ENCODE measurements around the gene CNOT11.

The CNOT11 gene

DNA sequence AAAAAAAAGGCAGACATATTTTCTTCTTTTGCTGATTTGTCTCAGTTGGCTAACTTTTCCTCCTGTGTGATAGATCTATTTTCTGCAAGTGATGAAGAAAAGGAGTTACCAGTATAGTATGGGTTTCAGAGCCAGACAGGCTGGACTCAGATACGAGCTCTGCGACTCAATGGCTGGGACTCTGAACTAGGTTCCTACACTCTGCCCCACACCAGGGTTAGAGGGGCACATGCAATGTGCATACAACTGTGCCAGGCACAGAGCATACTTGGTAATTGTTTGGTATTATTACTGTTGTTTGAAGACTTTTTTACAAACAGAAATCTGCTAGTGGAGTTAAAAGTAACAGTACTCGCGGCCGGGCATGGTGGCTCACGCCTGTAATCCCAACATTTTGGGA is 34.0 kb downstream of the CNOT11 start:
- TF ChIP-seq CTCF (IDR thresholded peaks at IDR 0.05; ENCODE audit: borderline replicate concordance, insufficient read depth, low read depth, low read length): no peak
- no peak overlapping the region for H3K4me3 ChIP-seq (ENCODE audit: low read depth, low read length)

DNA sequence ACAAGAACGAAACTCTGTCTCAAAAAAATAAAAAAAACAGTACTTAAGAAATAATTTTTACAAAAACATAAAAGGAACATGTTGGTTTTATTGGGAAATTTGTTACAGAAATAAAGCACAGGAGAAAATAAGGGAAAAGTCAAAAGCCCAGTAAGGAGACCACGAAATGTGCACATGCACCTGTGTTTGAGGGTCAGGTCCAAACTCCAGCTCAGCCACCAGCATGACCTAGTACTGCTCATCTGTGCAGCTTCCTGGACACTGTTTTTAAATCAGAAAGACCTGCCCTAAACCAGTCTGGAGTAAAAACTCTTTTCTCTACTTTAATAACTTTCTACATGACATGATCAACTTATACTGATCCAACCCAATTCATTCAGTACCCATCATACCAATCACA is 34.6 kb downstream of the CNOT11 start:
- TF ChIP-seq CTCF (IDR thresholded peaks at IDR 0.05; ENCODE audit: borderline replicate concordance, insufficient read depth, low read depth, low read length): no peak
- no peak overlapping the region for H3K4me3 ChIP-seq (ENCODE audit: low read depth, low read length)

DNA sequence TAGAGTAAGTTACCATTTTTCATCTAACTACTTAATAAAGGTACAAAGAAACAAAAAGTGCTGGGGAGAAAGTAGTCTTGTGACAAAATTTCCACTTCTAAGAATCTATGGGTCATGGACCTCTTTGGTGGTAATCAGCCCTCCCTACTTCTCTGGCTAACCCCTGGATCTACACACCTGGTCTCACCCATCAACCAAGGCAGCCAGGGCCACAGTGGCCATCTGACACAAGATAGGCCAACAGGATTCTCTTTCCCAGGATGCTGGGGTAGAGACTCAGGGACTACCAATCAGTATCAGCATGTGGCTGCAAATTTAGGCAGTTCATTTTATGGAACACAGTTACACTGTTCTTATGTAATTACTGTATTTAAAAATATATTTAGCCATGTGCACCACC is 38.0 kb downstream of the CNOT11 start:
- H3K4me3 ChIP-seq (ENCODE audit: low read depth, low read length): no peak overlapping the region
- no peak for TF ChIP-seq CTCF (IDR thresholded peaks at IDR 0.05; ENCODE audit: borderline replicate concordance, insufficient read depth, low read depth, low read length)

DNA sequence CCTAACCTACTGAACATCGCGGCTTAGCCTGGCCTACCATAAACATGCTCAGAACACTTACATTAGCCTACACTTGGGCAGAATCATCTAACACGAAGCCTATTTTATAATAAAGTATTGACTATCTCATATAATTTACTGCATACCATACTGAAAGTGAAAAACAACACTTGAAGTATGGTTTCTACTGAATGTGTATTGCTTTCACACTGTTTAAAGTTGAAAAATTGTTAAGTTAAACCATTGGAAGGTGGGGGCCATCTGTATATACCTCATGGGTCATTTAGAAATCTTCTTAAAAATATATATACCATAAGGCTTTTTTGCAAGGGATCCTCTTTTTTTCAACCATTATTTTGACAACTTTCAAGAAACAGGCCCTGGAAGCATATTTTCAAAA is 39.3 kb downstream of the CNOT11 start:
- H3K4me3 ChIP-seq (ENCODE audit: low read depth, low read length): no peak overlapping the region
- TF ChIP-seq CTCF (IDR thresholded peaks at IDR 0.05; ENCODE audit: borderline replicate concordance, insufficient read depth, low read depth, low read length): no peak

DNA sequence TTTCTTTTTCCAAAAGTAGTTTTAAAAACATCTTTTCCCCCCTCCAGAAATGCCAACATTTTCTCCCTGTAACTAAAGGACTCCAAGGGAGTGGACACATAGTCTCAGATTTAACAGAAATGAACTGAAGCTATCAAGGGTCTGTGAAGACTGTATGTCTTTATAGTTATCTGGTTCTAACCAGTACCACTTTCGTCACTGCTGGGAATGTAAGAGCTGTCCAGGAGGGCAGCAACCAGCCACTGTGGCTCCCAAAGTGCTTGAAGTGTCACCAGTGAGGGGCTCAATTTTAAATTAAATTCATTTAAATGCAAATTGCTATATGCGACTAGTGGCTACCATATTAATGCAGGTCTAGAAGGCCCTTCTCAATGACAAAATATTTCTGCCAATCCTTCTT is 40.9 kb downstream of the CNOT11 start:
- no peak for TF ChIP-seq CTCF (IDR thresholded peaks at IDR 0.05; ENCODE audit: borderline replicate concordance, insufficient read depth, low read depth, low read length)
- H3K4me3 ChIP-seq (ENCODE audit: low read depth, low read length): no peak overlapping the region

DNA sequence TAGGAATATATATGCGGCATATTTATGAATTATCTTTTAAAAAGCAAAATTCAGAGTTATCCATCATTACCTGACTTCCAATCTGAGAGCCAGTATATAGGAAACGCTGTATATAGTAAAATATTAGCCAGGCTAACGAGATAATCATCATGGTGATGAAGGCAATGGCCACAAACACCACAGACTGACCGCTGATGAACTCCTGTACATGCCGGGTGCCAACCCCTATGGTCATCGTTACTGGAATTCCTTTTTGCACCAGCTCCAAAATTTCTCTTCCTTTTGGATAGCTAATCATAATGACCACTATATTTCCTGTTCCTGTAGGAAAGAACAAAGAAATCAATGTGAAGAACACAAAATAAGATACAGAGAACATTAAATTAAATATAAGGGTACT is 42.2 kb downstream of the CNOT11 start:
- H3K4me3 ChIP-seq (ENCODE audit: low read depth, low read length): no peak overlapping the region
- TF ChIP-seq CTCF (IDR thresholded peaks at IDR 0.05; ENCODE audit: borderline replicate concordance, insufficient read depth, low read depth, low read length): no peak

- H3K4me3 ChIP-seq (ENCODE audit: low read depth, low read length): no peak overlapping the region
- TF ChIP-seq CTCF (IDR thresholded peaks at IDR 0.05; ENCODE audit: borderline replicate concordance, insufficient read depth, low read depth, low read length): no peak
These were observed 43.2 kb downstream of the CNOT11 start for GRCh38 chr2:101295895-101296294.
